Measurements from ENCODE around the gene HTRA3. TPM values are rescaled to one million over a fixed set of nuclear protein-coding genes. Genes with fewer than 3 reads are reported as not detected.

HTRA3 gene
- total and polyA plus RNA-seq, 2 of the 4 experiments (the other 2 are of a cell fraction): 1.3 to 9.5 TPM

GRCh38 chr4:8317474-8317873, 47.9 kb downstream of the HTRA3 start:
- in situ Hi-C loops (cut with MboI; ENCODE audit: low sequenced_read_pairs): no loop called here
- intact Hi-C loops (cut with micrococcal nuclease): no loop called here

More at GRCh38 chr4:8317474-8317873, 47.9 kb downstream of the HTRA3 start:
- Histone ChIP-seq H4K8ac (ENCODE audit: low read depth in 2 of 2, low read length in 2 of 2) (no peak overlapping the region), H3K18ac (ENCODE audit: low read depth, low read length) (no peak overlapping the region), H2BK15ac (ENCODE audit: low read depth, low read length) (no peak overlapping the region), H2AK5ac (ENCODE audit: low read depth, low read length) (peak overlapping the region; percentile 84; the same call in 1 of the 2 replicates), H3K9me1 (ENCODE audit: insufficient read depth, low read length) (peaks cover 9% of the 10 kb centered on the region), H2AFZ (replicated peaks; ENCODE audit: low read length, poor library complexity) (no peak overlapping the region), H2BK120ac (ENCODE audit: low read depth, low read length) (no peak overlapping the region), H4K5ac (ENCODE audit: low read depth, low read length) (no peak overlapping the region), H3K56ac (ENCODE audit: extremely low read depth, insufficient read depth, low read length) (no peak overlapping the region), H2BK5ac (ENCODE audit: low read depth, low read length, poor library complexity, severe bottlenecking) (no peak overlapping the region), H3K4me2 (ENCODE audit: low read depth, low read length) (no peak overlapping the region), H2AK9ac (replicated peaks; ENCODE audit: low read depth, low read length, poor library complexity) (no peak overlapping the region), H3K14ac (replicated peaks; ENCODE audit: low read depth, low read length) (no peak overlapping the region), H3K36me3 (ENCODE audit: control insufficient read depth, insufficient read depth, low read length) (no peaks in the 10 kb centered on the region), H2BK20ac (ENCODE audit: low read depth, low read length) (no peak overlapping the region; the same call in 1 of the 2 replicates), H3K4me1 (ENCODE audit: control insufficient read depth, insufficient read depth, low read length) (peaks cover 14% of the 10 kb centered on the region), H3K4ac (ENCODE audit: low read depth, low read length) (peak overlapping the region; percentile 31; the same call in 1 of the 2 replicates), H3K9me3 (ENCODE audit: control insufficient read depth, insufficient read depth, low read length) (peaks cover 2% of the 10 kb centered on the region), H3K23ac (ENCODE audit: low read depth, low read length) (no peak overlapping the region), H3K27ac (ENCODE audit: insufficient read depth, low read length) (no peak overlapping the region), H3K27me3 (ENCODE audit: control insufficient read depth, insufficient read depth, low read length) (no peaks in the 10 kb centered on the region), H3K4me3 (ENCODE audit: insufficient read depth, low read depth, low read length) (no peak overlapping the region), H3K79me1 (ENCODE audit: low read depth in 1 of 2, low read length in 2 of 2) (no peaks in the 10 kb centered on the region), H4K91ac (ENCODE audit: insufficient read depth, low read depth, low read length) (no peak overlapping the region), H3K9ac (ENCODE audit: low read depth, low read length) (no peak overlapping the region), H4K20me1 (ENCODE audit: insufficient read depth, low read length) (no peaks in the 10 kb centered on the region)
- no peak for ATAC-seq (ENCODE audit: low read depth)
- WGBS, 2 experiments (ENCODE audit: extremely low coverage in 2 of 2, insufficient read length in 1 of 2): 94% methylated on average over 3 of the region's 6 CpGs; no CpG with 5 or more reads in 1 of the 2 experiments
- ChIA-PET POLR2A (ENCODE audit: unreplicated experiment) (no interaction called here), CTCF (no interaction called here)
- no TSS peak for BruUV-seq (replicated peaks)
- dilution Hi-C loops (cut with HindIII; ENCODE audit: low sequenced_read_pairs, unreplicated experiment): no loop called here
- TF ChIP-seq POLR2A (IDR thresholded peaks at IDR 0.05; ENCODE audit: low read depth, low read length) (no peak), ELK1 (IDR thresholded peaks at IDR 0.05; ENCODE audit: borderline replicate concordance, low read depth, low read length) (no peak), MXI1 (IDR thresholded peaks at IDR 0.05; ENCODE audit: borderline replicate concordance, low read depth, low read length) (no peak), SMC3 (IDR thresholded peaks at IDR 0.05; ENCODE audit: low read depth, low read length) (no peak), FOS (IDR thresholded peaks at IDR 0.05; ENCODE audit: low read depth, low read length) (no peak), CHD1 (IDR thresholded peaks at IDR 0.05; ENCODE audit: low read depth, low read length) (no peak), CTCF (conservative IDR thresholded peaks at IDR 0.05; ENCODE audit: low read depth, low read length) (no peak), BHLHE40 (IDR thresholded peaks at IDR 0.05; ENCODE audit: low read depth, low read length) (no peak), MAZ (IDR thresholded peaks at IDR 0.05; ENCODE audit: borderline replicate concordance, low read depth, low read length) (no peak), RCOR1 (IDR thresholded peaks at IDR 0.05; ENCODE audit: insufficient replicate concordance, low read length) (no peak)
- TF ChIP-seq, protein P1, sequence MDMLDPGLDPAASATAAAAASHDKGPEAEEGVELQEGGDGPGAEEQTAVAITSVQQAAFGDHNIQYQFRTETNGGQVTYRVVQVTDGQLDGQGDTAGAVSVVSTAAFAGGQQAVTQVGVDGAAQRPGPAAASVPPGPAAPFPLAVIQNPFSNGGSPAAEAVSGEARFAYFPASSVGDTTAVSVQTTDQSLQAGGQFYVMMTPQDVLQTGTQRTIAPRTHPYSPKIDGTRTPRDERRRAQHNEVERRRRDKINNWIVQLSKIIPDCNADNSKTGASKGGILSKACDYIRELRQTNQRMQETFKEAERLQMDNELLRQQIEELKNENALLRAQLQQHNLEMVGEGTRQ (IDR thresholded peaks at IDR 0.05; ENCODE audit: low read depth, low read length): no peak
- no peak for DNase-seq

Data from IMR-90 (cell line).